ENCODE measurements around the gene AMER3.

DNA sequence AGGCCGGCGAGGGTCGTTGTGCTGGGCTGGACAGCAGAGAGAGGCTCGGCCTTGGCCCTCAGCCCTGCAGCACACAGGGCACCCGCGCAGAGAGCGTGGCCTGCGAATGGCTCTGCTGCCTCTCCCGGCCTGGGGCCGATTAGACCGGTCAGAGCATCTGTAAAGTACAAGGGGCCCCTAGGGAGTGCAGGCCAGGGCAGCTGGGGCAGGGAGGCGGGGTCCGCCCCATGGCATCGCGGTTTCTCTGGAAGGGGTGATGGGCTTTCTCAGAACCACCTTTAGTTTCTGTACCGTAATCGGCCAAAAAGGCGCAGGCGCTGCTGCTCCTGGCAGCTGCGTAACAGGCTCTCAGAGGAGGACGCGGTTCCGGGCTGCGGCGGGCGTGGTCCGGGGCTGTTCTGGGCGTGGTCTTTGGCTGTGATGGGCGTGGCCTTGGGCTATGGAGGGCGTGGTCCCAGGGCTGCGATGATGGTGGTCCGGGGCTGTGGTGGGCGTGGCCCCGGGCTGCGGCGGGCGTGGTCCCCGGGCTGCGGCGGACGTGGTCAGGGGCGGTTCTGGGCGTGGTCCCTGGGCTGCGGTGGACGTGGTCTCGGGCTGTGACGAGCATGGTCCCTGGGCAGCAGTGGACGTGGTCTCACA is 27.9 kb upstream of the AMER3 start:
- TF ChIP-seq, protein P1, sequence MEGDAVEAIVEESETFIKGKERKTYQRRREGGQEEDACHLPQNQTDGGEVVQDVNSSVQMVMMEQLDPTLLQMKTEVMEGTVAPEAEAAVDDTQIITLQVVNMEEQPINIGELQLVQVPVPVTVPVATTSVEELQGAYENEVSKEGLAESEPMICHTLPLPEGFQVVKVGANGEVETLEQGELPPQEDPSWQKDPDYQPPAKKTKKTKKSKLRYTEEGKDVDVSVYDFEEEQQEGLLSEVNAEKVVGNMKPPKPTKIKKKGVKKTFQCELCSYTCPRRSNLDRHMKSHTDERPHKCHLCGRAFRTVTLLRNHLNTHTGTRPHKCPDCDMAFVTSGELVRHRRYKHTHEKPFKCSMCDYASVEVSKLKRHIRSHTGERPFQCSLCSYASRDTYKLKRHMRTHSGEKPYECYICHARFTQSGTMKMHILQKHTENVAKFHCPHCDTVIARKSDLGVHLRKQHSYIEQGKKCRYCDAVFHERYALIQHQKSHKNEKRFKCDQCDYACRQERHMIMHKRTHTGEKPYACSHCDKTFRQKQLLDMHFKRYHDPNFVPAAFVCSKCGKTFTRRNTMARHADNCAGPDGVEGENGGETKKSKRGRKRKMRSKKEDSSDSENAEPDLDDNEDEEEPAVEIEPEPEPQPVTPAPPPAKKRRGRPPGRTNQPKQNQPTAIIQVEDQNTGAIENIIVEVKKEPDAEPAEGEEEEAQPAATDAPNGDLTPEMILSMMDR (IDR thresholded peaks at IDR 0.05; ENCODE audit: low read depth, low read length), result no peak
- no peak for TF ChIP-seq POLR2A (IDR thresholded peaks at IDR 0.05; ENCODE audit: extremely low read depth, insufficient read length)
